Activated CD4-positive, alpha-beta memory T cell treated with anti-CD3 and anti-CD28 coated beads for 36 hours (primary cell): Measurements from ENCODE around the gene FMR1. TPM values are rescaled to one million over a fixed set of nuclear protein-coding genes. Genes with fewer than 3 reads are reported as not detected.

Source experiments
- CTCF ChIA-PET: fragments of 350-600 bp; sonication (Branson Sonifier 250); formaldehyde crosslinking; loops from one replicate; lab custom pipeline; 2021; ENCODE audit warnings: antibody characterized with exemption, inconsistent platforms; lab: Charles Lee
- POLR2A ChIA-PET: fragments of 350-600 bp; sonication (Branson Sonifier 250); formaldehyde crosslinking; loops from one replicate; lab custom pipeline; 2021; ENCODE audit warnings: antibody characterized with exemption; lab: Charles Lee
- DNase-seq: peaks from one replicate; pipeline ENCODE4 v3.0.0-alpha.2; 2020
- H3K27ac Mint-ChIP-seq: one replicate; pipeline ENCODE4 v1.8.0; 2021; ENCODE audit warnings: mixed read lengths
- H3K27me3 Mint-ChIP-seq: one replicate; pipeline ENCODE4 v1.8.0; 2021; ENCODE audit warnings: mixed read lengths
- H3K36me3 Mint-ChIP-seq: one replicate; pipeline ENCODE4 v1.8.0; 2021; ENCODE audit warnings: mixed read lengths
- H3K4me1 Mint-ChIP-seq: one replicate; pipeline ENCODE4 v1.8.0; 2021; ENCODE audit warnings: low read depth, mixed read lengths
- H3K4me3 Mint-ChIP-seq: one replicate; pipeline ENCODE4 v1.8.0; 2021; ENCODE audit warnings: mild to moderate bottlenecking, mixed read lengths
- H3K9me3 Mint-ChIP-seq: one replicate; pipeline ENCODE4 v1.8.0; 2021; ENCODE audit warnings: mixed read lengths
- intact Hi-C: fragments of 100-400 bp; cut with micrococcal nuclease; formaldehyde crosslinking; loops from one replicate; pipeline ENCODE4 v1.15.1; 2023
- total RNA-seq, 2 experiments: library from RNA; stranded (reverse); gene quantifications; one replicate each; pipeline ENCODE4 v1.2.3, GENCODE V29; 2021

FMR1 gene
- total RNA-seq, 2 experiments from 2014 or later: 28.0 to 29.0 TPM

- no peak overlapping the region for H3K27ac Mint-ChIP-seq
- H3K36me3 Mint-ChIP-seq: no peaks in the 10 kb centered on the region
- H3K4me1 Mint-ChIP-seq: no peaks in the 10 kb centered on the region
- H3K27me3 Mint-ChIP-seq: no peaks in the 10 kb centered on the region
- ChIA-PET POLR2A (no interaction called here), CTCF (no interaction called here)
- no peak for DNase-seq
- no peaks in the 10 kb centered on the region for H3K9me3 Mint-ChIP-seq
- H3K4me3 Mint-ChIP-seq: no peak overlapping the region
- intact Hi-C loops: no loop called here
Observed at GRCh38 chrX:147978931-147979330, 67.2 kb downstream of the FMR1 start.

GRCh38 chrX:147981038-147981752 is 69.5 kb downstream of the FMR1 start, which contains the start of gene FMR1NB:
Gene FMR1NB, plus strand, starts transcription at chrX:147981337. Its CDS starts 66 bp downstream, at chrX:147981403.
- DNase-seq: no peak
- Mint-ChIP-seq H3K27me3 (no peaks in the 10 kb centered on the region), H3K27ac (no peak within 1 kb of the TSS), H3K36me3 (no peaks in the 10 kb centered on the region), H3K4me1 (no peaks in the 10 kb centered on the region), H3K9me3 (no peaks in the 10 kb centered on the region), H3K4me3 (no peak within 1 kb of the TSS)
- ChIA-PET POLR2A (no interaction called here), CTCF (no interaction called here)
- intact Hi-C loops: no loop called here

Other genes with a start within 250 kb of the FMR1 start
- gene FMR1NB, start 69.4 kb downstream of the FMR1 start, total RNA-seq: not detected